B cell (primary cell): ENCODE data around the gene GRN. TPM values are rescaled to one million over a fixed set of nuclear protein-coding genes. Genes with fewer than 3 reads are reported as not detected.

Experiments
- ATAC-seq: fragments of 200-7000 bp; cut with Tn5 transposase; one replicate; pipeline ENCODE4 v1.10.0; 2021; ENCODE audit warnings: low read depth, mild to moderate bottlenecking, moderate number of reproducible peaks, moderate library complexity
- CTCF ChIA-PET: fragments of 350-600 bp; sonication (Branson Sonifier 250); formaldehyde crosslinking; loops from one replicate; lab custom pipeline; 2021; ENCODE audit warnings: antibody characterized with exemption, inconsistent platforms; lab: Charles Lee
- POLR2A ChIA-PET: fragments of 350-600 bp; sonication (Branson Sonifier 250); formaldehyde crosslinking; loops from one replicate; lab custom pipeline; 2021; ENCODE audit warnings: antibody characterized with exemption; lab: Charles Lee
- DNase-seq: peaks from one replicate; pipeline ENCODE4 v3.0.0; 2013
- H2AFZ ChIP-seq: 2 replicates; pipeline ENCODE4 v1.6.1; 2012; ENCODE audit warnings: mild to moderate bottlenecking, low read depth, low read length; ENCODE audit not compliant: insufficient read depth, poor library complexity, severe bottlenecking
- H3K27ac ChIP-seq, 2 donors: 1 replicate in 1 of 2; 2 replicates in 1 of 2; pipeline ENCODE4 v1.5.1; 2012 to 2013; ENCODE audit warnings: low read length in 2 of 2, mild to moderate bottlenecking in 2 of 2, moderate library complexity in 1 of 2
- H3K27me3 ChIP-seq, 4 experiments: fragments of 200-600 bp in 1 of 4; sonication (generic) in 1 of 4; replicated peaks in 1 of 4; 1 replicate in 2 of 4; 2 replicates in 2 of 4; pipeline versions ENCODE4 v1.6.1 to v1.7.0; 2013 to 2016; ENCODE audit warnings: low read length in 3 of 4, mild to moderate bottlenecking in 2 of 4, mixed read lengths in 1 of 4, moderate library complexity in 1 of 4; ENCODE audit not compliant: insufficient read depth in 4 of 4, control insufficient read depth in 3 of 4; ENCODE audit errors: control extremely low read depth in 1 of 4
- H3K36me3 ChIP-seq, 2 experiments: replicated peaks in 1 of 2; 1 replicate in 1 of 2; 2 replicates in 1 of 2; pipeline versions ENCODE4 v1.6.1 to v1.7.1; 2013; ENCODE audit warnings: low read length in 1 of 2; ENCODE audit not compliant: insufficient read depth in 2 of 2, control insufficient read depth in 1 of 2; ENCODE audit errors: control extremely low read depth in 1 of 2, extremely low read depth in 1 of 2
- H3K4me1 ChIP-seq, 2 donors: fragments of 200-600 bp in 1 of 2; sonication (generic) in 1 of 2; 1 replicate in 1 of 2; 2 replicates in 1 of 2; pipeline versions ENCODE4 v1.5.1 to v1.6.1; 2013 to 2017; ENCODE audit warnings: low read length in 2 of 2; ENCODE audit not compliant: control insufficient read depth in 2 of 2, insufficient read depth in 2 of 2
- H3K4me2 ChIP-seq: replicated peaks from 2 replicates; pipeline ENCODE3; 2012; ENCODE audit warnings: mild to moderate bottlenecking, low read depth, low read length; ENCODE audit not compliant: poor library complexity, severe bottlenecking
- H3K4me3 ChIP-seq, 5 experiments: fragments of 200-600 bp in 1 of 5; sonication (generic) in 1 of 5; 1 replicate in 3 of 5; 2 replicates in 2 of 5; pipeline versions ENCODE4 v1.5.1 to v1.7.0; 2011 to 2016; ENCODE audit warnings: low read length in 4 of 5, mild to moderate bottlenecking in 4 of 5, low read depth in 2 of 5, control low read depth in 1 of 5, moderate library complexity in 1 of 5; ENCODE audit not compliant: insufficient read depth in 1 of 5; ENCODE audit errors: control extremely low read depth in 1 of 5, extremely low read depth in 1 of 5
- H3K79me2 ChIP-seq: fragments of 200-600 bp; sonication (generic); one replicate; pipeline ENCODE4 v1.6.0; 2016; ENCODE audit warnings: low read length; ENCODE audit not compliant: control insufficient read depth, insufficient read depth
- H3K9ac ChIP-seq: fragments of 200-600 bp; sonication (generic); 2 replicates; pipeline ENCODE4 v1.6.1; 2017; ENCODE audit warnings: mild to moderate bottlenecking, low read length, moderate library complexity
- H3K9me3 ChIP-seq, 3 donors: one replicate each; pipeline versions ENCODE4 v1.6.1 to v1.7.1; 2013; ENCODE audit warnings: low read length in 2 of 3; ENCODE audit not compliant: control insufficient read depth in 2 of 3, insufficient read depth in 1 of 3; ENCODE audit errors: control extremely low read depth in 1 of 3
- H4K20me1 ChIP-seq: 2 replicates; pipeline ENCODE4 v1.6.0; 2012; ENCODE audit warnings: mild to moderate bottlenecking, low read length; ENCODE audit not compliant: insufficient read depth, control insufficient read depth, poor library complexity, severe bottlenecking
- H3K27ac Mint-ChIP-seq: one replicate; pipeline ENCODE4 v1.8.0; 2021; ENCODE audit warnings: mixed read lengths
- H3K27me3 Mint-ChIP-seq: one replicate; pipeline ENCODE4 v1.8.0; 2021; ENCODE audit warnings: mixed read lengths
- H3K4me1 Mint-ChIP-seq: one replicate; pipeline ENCODE4 v1.8.0; 2021; ENCODE audit warnings: mixed read lengths
- H3K4me3 Mint-ChIP-seq: one replicate; pipeline ENCODE4 v1.8.0; 2021; ENCODE audit warnings: mixed read lengths
- H3K9me3 Mint-ChIP-seq: one replicate; pipeline ENCODE4 v1.8.0; 2022; ENCODE audit warnings: mixed read lengths; ENCODE audit not compliant: insufficient read depth
- EZH2 ChIP-seq: IDR thresholded peaks from 2 replicates; pipeline ENCODE4 v1.6.1; 2012; ENCODE audit warnings: borderline replicate concordance, low read depth, mild to moderate bottlenecking, moderate library complexity, low read length; ENCODE audit not compliant: insufficient read depth, poor library complexity, severe bottlenecking
- WGBS: methylation state at CpG from one replicate; pipeline ENCODE4 v1.1.5; 2013; ENCODE audit warnings: missing lambda C conversion rate; ENCODE audit not compliant: insufficient coverage; 5-methylcytosine and 5-hydroxymethylcytosine counted together
- intact Hi-C: fragments of 100-400 bp; cut with micrococcal nuclease; formaldehyde crosslinking; loops from one replicate; pipeline ENCODE4 v1.10.0; 2022
- polyA plus RNA-seq: library from polyadenylated mRNA; depleted of rRNA; stranded (reverse); fragments of >200 nt; gene quantifications from 2 replicates; pipeline ENCODE4 v1.2.3, GENCODE V29; 2012
- total RNA-seq, 2 donors: library from RNA; stranded (reverse); fragments of 120-200 nt in 1 of 2; gene quantifications; 1 replicate in 1 of 2; 2 replicates in 1 of 2; pipeline versions ENCODE4 v1.2.3 to v1.2.4, GENCODE V29; 2013 to 2022
- TF ChIP-seq, protein P1 (sequence below): fragments of 200-600 bp; IDR thresholded peaks from one replicate; pipeline ENCODE4 v1.8.0; 2022; ENCODE audit warnings: antibody characterized with exemption, mild to moderate bottlenecking

The GRN gene
- total and polyA plus RNA-seq, 2 donors (not counting 1 experiment from before 2014, with no cell fraction given) = 187 to 226 TPM

DNA sequence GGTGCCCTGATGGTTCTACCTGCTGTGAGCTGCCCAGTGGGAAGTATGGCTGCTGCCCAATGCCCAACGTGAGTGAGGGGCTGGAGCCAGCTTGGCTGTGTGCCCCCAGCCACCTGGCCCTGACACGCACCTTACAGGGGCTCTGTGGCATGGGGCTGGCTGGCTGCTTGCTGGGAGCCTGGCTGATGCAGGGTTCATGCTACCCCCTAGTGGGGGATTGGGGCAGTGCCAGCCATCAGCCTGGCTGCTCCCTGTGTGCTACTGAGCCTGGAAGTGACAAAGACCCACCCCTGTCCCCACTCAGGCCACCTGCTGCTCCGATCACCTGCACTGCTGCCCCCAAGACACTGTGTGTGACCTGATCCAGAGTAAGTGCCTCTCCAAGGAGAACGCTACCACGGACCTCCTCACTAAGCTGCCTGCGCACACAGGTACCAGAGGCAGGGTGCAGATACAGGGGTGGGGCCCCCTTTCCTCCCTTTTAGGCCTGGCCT lies 5.7 kb downstream of the GRN start:
- H3K27ac Mint-ChIP-seq = peak overlapping the region; percentile 58
- Histone ChIP-seq H3K27me3 (no peaks in the 10 kb centered on the region), H3K4me3 (no peak overlapping the region), H2AFZ (no peak overlapping the region), H3K9me3 (peaks cover 0 to 3% (median 0%) of the 10 kb centered on the region in 3 donors), H3K4me2 (no peak overlapping the region), H3K36me3 (peaks cover 0 to 40% of the 10 kb centered on the region in 2 experiments), H4K20me1 (peaks cover 36% of the 10 kb centered on the region), H3K27ac (no peak overlapping the region), H3K9ac (no peak overlapping the region), H3K79me2 (no peaks in the 10 kb centered on the region), H3K4me1 (peaks cover 40 to 46% of the 10 kb centered on the region in 2 donors)
- ATAC-seq = peak; percentile 41
- CTCF ChIA-PET = interaction anchor here (0.8 to 10.1 kb wide), 13 partner anchors 12 to 406 kb away, joined by 3 to 117 read pairs (median 8); partner anchors contain the start of genes FAM171A2 and SLC25A39
- peak overlapping the region; percentile 35 for H3K4me3 Mint-ChIP-seq
- H3K27me3 Mint-ChIP-seq = no peaks in the 10 kb centered on the region
- H3K9me3 Mint-ChIP-seq = no peaks in the 10 kb centered on the region
- 64% methylated on average over 6 of the region's 6 CpGs for WGBS
- TF ChIP-seq EZH2 = no peak
- TF ChIP-seq, protein P1, sequence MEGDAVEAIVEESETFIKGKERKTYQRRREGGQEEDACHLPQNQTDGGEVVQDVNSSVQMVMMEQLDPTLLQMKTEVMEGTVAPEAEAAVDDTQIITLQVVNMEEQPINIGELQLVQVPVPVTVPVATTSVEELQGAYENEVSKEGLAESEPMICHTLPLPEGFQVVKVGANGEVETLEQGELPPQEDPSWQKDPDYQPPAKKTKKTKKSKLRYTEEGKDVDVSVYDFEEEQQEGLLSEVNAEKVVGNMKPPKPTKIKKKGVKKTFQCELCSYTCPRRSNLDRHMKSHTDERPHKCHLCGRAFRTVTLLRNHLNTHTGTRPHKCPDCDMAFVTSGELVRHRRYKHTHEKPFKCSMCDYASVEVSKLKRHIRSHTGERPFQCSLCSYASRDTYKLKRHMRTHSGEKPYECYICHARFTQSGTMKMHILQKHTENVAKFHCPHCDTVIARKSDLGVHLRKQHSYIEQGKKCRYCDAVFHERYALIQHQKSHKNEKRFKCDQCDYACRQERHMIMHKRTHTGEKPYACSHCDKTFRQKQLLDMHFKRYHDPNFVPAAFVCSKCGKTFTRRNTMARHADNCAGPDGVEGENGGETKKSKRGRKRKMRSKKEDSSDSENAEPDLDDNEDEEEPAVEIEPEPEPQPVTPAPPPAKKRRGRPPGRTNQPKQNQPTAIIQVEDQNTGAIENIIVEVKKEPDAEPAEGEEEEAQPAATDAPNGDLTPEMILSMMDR = peak; percentile 85
- intact Hi-C loops = loop anchor here (1.0 to 5.0 kb wide), 2 partner anchors 140 to 408 kb away; partner anchors contain the start of gene PPY
- POLR2A ChIA-PET = interaction anchor here (0.7 to 1.6 kb wide), 3 partner anchors 13 to 134 kb away, joined by 3 to 4 read pairs (median 4); partner anchors contain the start of gene FAM171A2
- peaks cover 38% of the 10 kb centered on the region for H3K4me1 Mint-ChIP-seq
- DNase-seq = peak; percentile 83

GRCh38 chr17:44351464-44351863 lies 6.4 kb downstream of the GRN start:
- Histone ChIP-seq H3K4me2 (no peak overlapping the region), H3K36me3 (peaks cover 0 to 40% of the 10 kb centered on the region in 2 experiments), H3K79me2 (no peaks in the 10 kb centered on the region), H3K4me3 (no peak overlapping the region), H3K27ac (no peak overlapping the region), H3K4me1 (peaks cover 33 to 39% of the 10 kb centered on the region in 2 donors), H2AFZ (no peak overlapping the region), H3K27me3 (no peaks in the 10 kb centered on the region), H3K9ac (no peak overlapping the region), H3K9me3 (peaks cover 0 to 3% (median 0%) of the 10 kb centered on the region in 3 donors), H4K20me1 (peaks cover 36% of the 10 kb centered on the region)
- Mint-ChIP-seq H3K9me3 (no peaks in the 10 kb centered on the region), H3K27me3 (no peaks in the 10 kb centered on the region), H3K4me1 (peaks cover 31% of the 10 kb centered on the region), H3K4me3 (no peak overlapping the region), H3K27ac (peak overlapping the region; percentile 61)
- DNase-seq (no peak), ATAC-seq (no peak)
- TF ChIP-seq, protein P1 = no peak
- TF ChIP-seq EZH2 = no peak
- ChIA-PET POLR2A (interaction anchor here (0.7 to 1.6 kb wide), 3 partner anchors 12 to 135 kb away, joined by 3 to 4 read pairs (median 4); partner anchors contain the start of gene FAM171A2), CTCF (interaction anchor here (0.6 to 10.1 kb wide), 11 partner anchors 11 to 310 kb away, joined by 3 to 117 read pairs (median 8); partner anchors contain the start of genes FAM171A2 and SLC25A39)
- WGBS = 94% methylated on average over 8 of the region's 8 CpGs
- intact Hi-C loops = loop anchor here (5.0 kb wide), 1 partner anchor 409 kb away; the partner anchor contains the start of gene PPY
